Erythroblast (primary cell): Measurements from ENCODE around the gene KAZN.

Experiments
- GATA1 ChIP-seq: IDR thresholded peaks from 2 replicates; pipeline ENCODE4 v1.6.1; 2011; ENCODE audit warnings: low read depth, mild to moderate bottlenecking, control low read depth, low read length, moderate library complexity
- POLR2A ChIP-seq: IDR thresholded peaks from 2 replicates; pipeline ENCODE4 v1.6.1; 2011; ENCODE audit warnings: mild to moderate bottlenecking, low read length

- no peak for TF ChIP-seq POLR2A
- no peak for TF ChIP-seq GATA1
These were observed 2.1 kb downstream of the KAZN start for GRCh38 chr1:14600405-14601112.
